WTC11 (cell line): ENCODE results near the gene ANAPC16. TPM values are rescaled to one million over a fixed set of nuclear protein-coding genes. Genes with fewer than 3 reads are reported as not detected.

ENCODE experiments used
- ATAC-seq: fragments of 200-7000 bp; cut with Tn5 transposase; 2 replicates; pipeline ENCODE4 v1.10.0; 2021; ENCODE audit warnings: mild to moderate bottlenecking, moderate library complexity
- CTCF ChIA-PET: fragments of 300-600 bp; sonication (Branson Sonifier 250); formaldehyde crosslinking; loops from one replicate; lab custom pipeline; 2021; ENCODE audit warnings: antibody characterized with exemption; lab: Charles Lee
- POLR2A ChIA-PET: fragments of 350-600 bp; sonication (Branson Sonifier 250); formaldehyde crosslinking; loops from one replicate; lab custom pipeline; 2021; ENCODE audit warnings: antibody characterized with exemption; lab: Charles Lee
- DNase-seq: peaks from one replicate; pipeline ENCODE4 v3.0.0; 2021; ENCODE audit warnings: low spot score
- H3K27ac Mint-ChIP-seq: 2 replicates; pipeline ENCODE4 v1.8.0; 2021; ENCODE audit warnings: mixed read lengths
- H3K27me3 Mint-ChIP-seq: 2 replicates; pipeline ENCODE4 v1.8.0; 2021; ENCODE audit warnings: low read depth, mild to moderate bottlenecking, moderate library complexity, mixed read lengths
- H3K36me3 Mint-ChIP-seq: 2 replicates; pipeline ENCODE4 v1.8.0; 2021; ENCODE audit warnings: mixed read lengths
- H3K4me1 Mint-ChIP-seq: 2 replicates; pipeline ENCODE4 v1.8.0; 2022; ENCODE audit warnings: mixed read lengths
- H3K4me3 Mint-ChIP-seq: 2 replicates; pipeline ENCODE4 v1.8.0; 2021; ENCODE audit warnings: mild to moderate bottlenecking, moderate library complexity, mixed read lengths
- H3K9me3 Mint-ChIP-seq: 2 replicates; pipeline ENCODE4 v1.8.0; 2021; ENCODE audit warnings: mixed read lengths
- AFF4 ChIP-seq: sonication (generic); formaldehyde crosslinking; IDR thresholded peaks from 2 replicates; pipeline ENCODE4 v1.8.1; 2023; ENCODE audit warnings: mild to moderate bottlenecking, missing genetic modification reagents, borderline replicate concordance
- ATF6 ChIP-seq: sonication (generic); formaldehyde crosslinking; IDR thresholded peaks from 2 replicates; pipeline ENCODE4 v1.8.1; 2023; ENCODE audit warnings: mild to moderate bottlenecking, missing genetic modification reagents
- CREM ChIP-seq: sonication (generic); formaldehyde crosslinking; IDR thresholded peaks from 2 replicates; pipeline ENCODE4 v1.8.1; 2022; ENCODE audit warnings: mild to moderate bottlenecking, missing genetic modification reagents, moderate library complexity
- E2F1 ChIP-seq: sonication (generic); formaldehyde crosslinking; IDR thresholded peaks from 2 replicates; pipeline ENCODE4 v1.8.0; 2022; ENCODE audit warnings: mild to moderate bottlenecking, missing genetic modification reagents
- GRHL2 ChIP-seq: fragments of 250-450 bp; sonication (Bioruptor Pico); IDR thresholded peaks from 2 replicates; pipeline ENCODE4 v1.8.0; 2022; ENCODE audit warnings: mild to moderate bottlenecking, moderate library complexity; ENCODE audit not compliant: insufficient replicate concordance, severe bottlenecking
- NR1H2 ChIP-seq: sonication (generic); formaldehyde crosslinking; IDR thresholded peaks from 2 replicates; pipeline ENCODE4 v1.9.0; 2021; ENCODE audit warnings: mild to moderate bottlenecking, moderate library complexity, missing genetic modification reagents
- NR3C1 ChIP-seq: sonication (generic); formaldehyde crosslinking; conservative IDR thresholded peaks from 2 replicates; pipeline ENCODE4 v1.8.1; 2023; ENCODE audit warnings: low read depth, mild to moderate bottlenecking, missing genetic modification reagents
- SMAD4 ChIP-seq: sonication (generic); formaldehyde crosslinking; IDR thresholded peaks from 2 replicates; pipeline ENCODE4 v1.8.0; 2022; ENCODE audit warnings: mild to moderate bottlenecking, missing genetic modification reagents
- STAT6 ChIP-seq: sonication (generic); formaldehyde crosslinking; conservative IDR thresholded peaks from 2 replicates; pipeline ENCODE4 v1.8.1; 2023; ENCODE audit warnings: mild to moderate bottlenecking, low read depth, missing genetic modification reagents, moderate library complexity
- TEAD1 ChIP-seq: sonication (generic); formaldehyde crosslinking; IDR thresholded peaks from 2 replicates; pipeline ENCODE4 v1.8.0; 2022; ENCODE audit warnings: mild to moderate bottlenecking, missing genetic modification reagents
- TEAD4 ChIP-seq: sonication (generic); formaldehyde crosslinking; IDR thresholded peaks from 2 replicates; pipeline ENCODE4 v1.8.0; 2022; ENCODE audit warnings: mild to moderate bottlenecking, missing genetic modification reagents
- TP53 ChIP-seq: sonication (generic); formaldehyde crosslinking; IDR thresholded peaks from 2 replicates; pipeline ENCODE4 v1.8.1; 2023; ENCODE audit warnings: mild to moderate bottlenecking, missing genetic modification reagents
- USF1 ChIP-seq: sonication (generic); formaldehyde crosslinking; IDR thresholded peaks from 2 replicates; pipeline ENCODE4 v1.8.0; 2022; ENCODE audit warnings: mild to moderate bottlenecking, missing genetic modification reagents
- ZNF281 ChIP-seq: sonication (generic); formaldehyde crosslinking; IDR thresholded peaks from 2 replicates; pipeline ENCODE4 v1.8.0; 2023; ENCODE audit warnings: mild to moderate bottlenecking, missing genetic modification reagents
- ZNF532 ChIP-seq: fragments of 250-450 bp; sonication (Bioruptor Pico); IDR thresholded peaks from 2 replicates; pipeline ENCODE4 v1.9.0; 2021; ENCODE audit warnings: mild to moderate bottlenecking, borderline replicate concordance
- total RNA-seq: library from RNA; stranded (reverse); gene quantifications from 3 replicates; pipeline ENCODE4 v1.2.3, GENCODE V29; 2021

ANAPC16 gene
- total RNA-seq, 1 experiment from 2014 or later, result 52.3 TPM

GRCh38 chr10:72171175-72171630 lies 44.6 kb upstream of the ANAPC16 start:
- ChIA-PET POLR2A (no interaction called here), CTCF (interaction anchor here (1.1 kb wide), 1 partner anchor 45 kb away, joined by 3 read pairs; no protein-coding TSS in a partner anchor)
- H3K27me3 Mint-ChIP-seq, result no peaks in the 10 kb centered on the region
- H3K9me3 Mint-ChIP-seq, result no peaks in the 10 kb centered on the region
- no peak overlapping the region for H3K27ac Mint-ChIP-seq
- no peak overlapping the region for H3K4me3 Mint-ChIP-seq
- peaks cover 4% of the 10 kb centered on the region; the same call in 1 of the 2 replicates for H3K4me1 Mint-ChIP-seq
- no peak for TF ChIP-seq CREM (CRISPR knock-in tag)
- TF ChIP-seq GRHL2 (CRISPR knock-in tag), result no peak
- TF ChIP-seq SMAD4 (CRISPR knock-in tag), result no peak
- no peak for TF ChIP-seq USF1 (CRISPR knock-in tag)
- no peak for TF ChIP-seq TP53 (CRISPR knock-in tag)
- no peak for TF ChIP-seq NR1H2 (CRISPR knock-in tag)
- no peak for TF ChIP-seq ATF6 (CRISPR knock-in tag)
- TF ChIP-seq ZNF532 (CRISPR knock-in tag), result no peak
- TF ChIP-seq NR3C1 (CRISPR knock-in tag), result no peak
- TF ChIP-seq ZNF281 (CRISPR knock-in tag), result no peak
- no peak for TF ChIP-seq AFF4
- no peak for TF ChIP-seq TEAD4 (CRISPR knock-in tag)
- no peak for TF ChIP-seq E2F1 (CRISPR knock-in tag)
- no peak for TF ChIP-seq TEAD1 (CRISPR knock-in tag)
- no peak for TF ChIP-seq STAT6 (CRISPR knock-in tag)
- H3K36me3 Mint-ChIP-seq, result peaks cover 3% of the 10 kb centered on the region; the same call in 1 of the 2 replicates
- ATAC-seq, result no peak
- DNase-seq, result no peak
